Stomach (tissue), 19 donors: ENCODE results near the gene CCDC102B. TPM values are rescaled to one million over a fixed set of nuclear protein-coding genes. Genes with fewer than 3 reads are reported as not detected.
A peak's percentile ranks its signal among the peaks of the same experiment; 100 is the strongest.

ENCODE experiments used
- DNase-seq, 2 donors: peaks; one replicate each; pipeline versions ENCODE4 v3.0.0 to v3.0.0-alpha.2; 2013 to 2019
- H3K27ac ChIP-seq, 5 donors: fragments of 200-600 bp in 4 of 5; sonication (generic) in 4 of 5; one replicate each; pipeline ENCODE4 v1.5.1; 2013 to 2019; ENCODE audit warnings: mild to moderate bottlenecking in 1 of 5, moderate library complexity in 1 of 5
- H3K27me3 ChIP-seq, 3 donors: fragments of 200-600 bp; sonication (generic); one replicate each; pipeline ENCODE4 v1.5.1; 2017 to 2019; ENCODE audit warnings: mixed run types in 1 of 3
- H3K36me3 ChIP-seq, 4 donors: fragments of 200-600 bp; sonication (generic); 1 replicate in 3 of 4; 2 replicates in 1 of 4; pipeline ENCODE4 v1.5.1; 2016 to 2019
- H3K4me1 ChIP-seq, 4 donors: fragments of 200-600 bp; sonication (generic); one replicate each; pipeline ENCODE4 v1.5.1; 2016 to 2019
- H3K4me3 ChIP-seq, 4 donors: fragments of 200-600 bp; sonication (generic) in 3 of 4; one replicate each; pipeline ENCODE4 v1.5.1; 2016 to 2019; ENCODE audit warnings: mild to moderate bottlenecking in 1 of 4
- H3K9me3 ChIP-seq, 4 donors: fragments of 200-600 bp; sonication (generic); one replicate each; pipeline ENCODE4 v1.5.1; 2016 to 2019
- EP300 ChIP-seq: sonication (generic); formaldehyde crosslinking; IDR thresholded peaks from one replicate; pipeline ENCODE4 v1.6.1; 2017; ENCODE audit warnings: antibody characterized with exemption
- POLR2A ChIP-seq, 4 donors: fragments of 450-650 bp; IDR thresholded peaks; one replicate each; pipeline ENCODE4 v1.6.1; 2016; ENCODE audit warnings: antibody characterized with exemption in 4 of 4, control low read depth in 2 of 4, mild to moderate bottlenecking in 1 of 4, moderate library complexity in 1 of 4
- POLR2AphosphoS5 ChIP-seq, 3 donors: sonication (generic); formaldehyde crosslinking; IDR thresholded peaks; one replicate each; pipeline ENCODE4 v1.6.1; 2016; ENCODE audit warnings: antibody characterized with exemption in 3 of 3
- WGBS, 5 donors: extraction: QIAGEN DNeasy Blood & Tissue Kit in 3 of 5; methylation state at CpG; one replicate each; pipeline versions ENCODE4 v1.1.5 to v1.1.7; 2013 to 2018; 5-methylcytosine and 5-hydroxymethylcytosine counted together
- intact Hi-C: fragments of 100-400 bp; cut with DNase I; formaldehyde crosslinking; loops from one replicate; pipeline ENCODE4 v1.15.1; 2023; ENCODE audit warnings: low total_unique reads
- long read RNA-seq, 10 donors: transcript quantifications; one replicate each; lab custom pipeline, GENCODE V29; 2026
- polyA plus RNA-seq, 3 donors: library from polyadenylated mRNA; stranded (reverse); fragments of 200-250 nt; gene quantifications; one replicate each; pipeline ENCODE4 v1.2.3, GENCODE V29; 2013
- total RNA-seq, 5 donors: library from RNA; depleted of rRNA; stranded (reverse); fragments of >200 nt; gene quantifications; one replicate each; pipeline versions ENCODE4 v1.1.0 to v1.2.3, GENCODE V29; 2014 to 2016
- TF ChIP-seq, protein P1 (sequence below), 7 experiments: fragments of 450-650 bp in 4 of 7; fragments of 200-600 bp in 3 of 7; sonication (generic) in 3 of 7; IDR thresholded peaks; one replicate each; pipeline ENCODE4 v1.5.1; 2016 to 2019; ENCODE audit warnings: antibody characterized with exemption in 7 of 7, control low read depth in 2 of 7, mild to moderate bottlenecking in 1 of 7
- donor health status: healthy with polysubstance abuse.
- donor health status: Bipolar disorder and iron deficiency.
- donor health status: healthy.

The CCDC102B gene
- 10 to 100 TPM in 4 of 5 donors, 1 to 10 TPM in 1; 4.1 to 66.1 (median 16.9) TPM for total RNA-seq
- polyA plus RNA-seq, result 10 to 100 TPM in 2 of 3 donors, 1 to 10 TPM in 1; 1.0 to 22.1 (median 14.5) TPM
- long read RNA-seq, donor 1, partial matches to known transcripts, result 0 of 1 reads
- long read RNA-seq, donor 1, other reads (novel, unspliced or antisense), result 0 of 1 reads
- long read RNA-seq, donor 2, partial matches to known transcripts, result 0 of 1 reads
- long read RNA-seq, donor 2, other reads (novel, unspliced or antisense), result 0 of 1 reads
- long read RNA-seq, donor 3, partial matches to known transcripts, result 0 of 1 reads
- long read RNA-seq, donor 3, other reads (novel, unspliced or antisense), result 0 of 1 reads
- long read RNA-seq, donor 4, result 0 reads
- long read RNA-seq, donor 5, partial matches to known transcripts, result 0 of 2 reads
- long read RNA-seq, donor 5, other reads (novel, unspliced or antisense), result 0 of 2 reads
- long read RNA-seq, donor 6, partial matches to known transcripts, result 0 of 4 reads
- long read RNA-seq, donor 6, other reads (novel, unspliced or antisense), result 0 of 4 reads
- long read RNA-seq, donor 7, partial matches to known transcripts, result 0 of 1 reads
- long read RNA-seq, donor 7, other reads (novel, unspliced or antisense), result 0 of 1 reads
- long read RNA-seq, donor 8, result 0 reads
- long read RNA-seq, donor 9, result 0 reads
- long read RNA-seq, donor 10, result 0 reads

DNA sequence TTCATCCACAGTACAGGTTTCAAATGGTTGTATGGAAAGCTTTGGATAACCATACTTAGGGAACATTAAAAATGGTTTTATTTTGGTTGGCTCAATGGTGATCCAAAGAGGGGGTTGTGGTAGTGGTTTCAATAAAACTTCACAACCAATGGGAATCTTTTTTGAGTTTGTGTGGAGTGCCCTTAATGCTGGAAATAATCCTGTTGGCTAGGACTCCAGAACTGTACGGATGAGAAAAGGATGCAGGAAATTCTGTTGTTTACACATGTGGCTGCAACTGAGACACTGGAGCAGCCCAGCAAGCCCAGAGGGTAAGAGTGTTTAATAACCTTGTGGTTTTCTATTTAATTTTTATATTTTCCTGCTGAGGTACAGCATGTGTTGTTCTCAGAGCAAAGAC is at the start of gene CCDC102B:
CCDC102B (plus strand) TSS at position 210 of the 400 bp plus-strand sequence. CDS start 38,684 bp downstream, outside the sequence.
- Histone ChIP-seq H3K9me3 (no peaks in the 10 kb centered on the region), H3K4me3 (peak within 1 kb of the TSS in 2 of 4 donors; percentile 3 to 12)

DNA sequence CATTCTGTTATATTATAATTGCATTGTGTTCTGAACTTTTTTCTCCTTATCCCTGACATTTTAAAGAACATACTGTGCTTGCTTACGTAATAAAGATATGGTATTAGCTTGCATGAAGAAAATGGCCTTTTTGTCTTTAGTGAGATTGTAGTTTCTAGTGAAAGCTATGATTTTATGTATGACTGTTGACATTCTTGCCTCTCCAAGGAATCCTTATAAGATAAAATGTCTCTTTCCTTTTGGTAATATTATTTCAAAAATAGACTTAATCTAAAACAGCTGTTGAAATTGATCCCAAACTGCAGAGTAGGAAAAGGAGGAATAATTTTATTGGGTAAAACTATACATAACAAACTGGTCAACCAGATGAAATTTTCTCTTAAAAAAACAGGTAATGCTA is 40.8 kb upstream of the CCDC102B start:
- Histone ChIP-seq H3K27ac (no peak overlapping the region), H3K4me1 (no peaks in the 10 kb centered on the region), H3K9me3 (peaks cover 0 to 17% (median 3%) of the 10 kb centered on the region in 4 donors), H3K27me3 (no peaks in the 10 kb centered on the region), H3K4me3 (no peak overlapping the region), H3K36me3 (no peaks in the 10 kb centered on the region)
- intact Hi-C loops, result no loop called here
- peak in 1 of 2 donors; percentile 32 for DNase-seq
- TF ChIP-seq POLR2AphosphoS5 (IDR thresholded peaks at IDR 0.05) (no peak), POLR2A (IDR thresholded peaks at IDR 0.05) (no peak), EP300 (no peak)
- TF ChIP-seq, protein P1, sequence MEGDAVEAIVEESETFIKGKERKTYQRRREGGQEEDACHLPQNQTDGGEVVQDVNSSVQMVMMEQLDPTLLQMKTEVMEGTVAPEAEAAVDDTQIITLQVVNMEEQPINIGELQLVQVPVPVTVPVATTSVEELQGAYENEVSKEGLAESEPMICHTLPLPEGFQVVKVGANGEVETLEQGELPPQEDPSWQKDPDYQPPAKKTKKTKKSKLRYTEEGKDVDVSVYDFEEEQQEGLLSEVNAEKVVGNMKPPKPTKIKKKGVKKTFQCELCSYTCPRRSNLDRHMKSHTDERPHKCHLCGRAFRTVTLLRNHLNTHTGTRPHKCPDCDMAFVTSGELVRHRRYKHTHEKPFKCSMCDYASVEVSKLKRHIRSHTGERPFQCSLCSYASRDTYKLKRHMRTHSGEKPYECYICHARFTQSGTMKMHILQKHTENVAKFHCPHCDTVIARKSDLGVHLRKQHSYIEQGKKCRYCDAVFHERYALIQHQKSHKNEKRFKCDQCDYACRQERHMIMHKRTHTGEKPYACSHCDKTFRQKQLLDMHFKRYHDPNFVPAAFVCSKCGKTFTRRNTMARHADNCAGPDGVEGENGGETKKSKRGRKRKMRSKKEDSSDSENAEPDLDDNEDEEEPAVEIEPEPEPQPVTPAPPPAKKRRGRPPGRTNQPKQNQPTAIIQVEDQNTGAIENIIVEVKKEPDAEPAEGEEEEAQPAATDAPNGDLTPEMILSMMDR (IDR thresholded peaks at IDR 0.05), result no peak
- WGBS, 5 donors, result 64 to 91% (median 82%) methylated on average over 1 of the region's 1 CpG

More for the DNA sequence above, at the start of gene CCDC102B:
- TF ChIP-seq POLR2AphosphoS5 (IDR thresholded peaks at IDR 0.05) (no peak), POLR2A (IDR thresholded peaks at IDR 0.05) (no peak), EP300 (no peak)
- TF ChIP-seq, protein P1 (IDR thresholded peaks at IDR 0.05), result no peak
- Histone ChIP-seq H3K27me3 (no peaks in the 10 kb centered on the region), H3K36me3 (no peaks in the 10 kb centered on the region), H3K27ac (peak within 1 kb of the TSS in 3 of 5 donors; percentile 7 to 28 (median 15)), H3K4me1 (no peaks in the 10 kb centered on the region)
- 25 to 45% (median 35%) methylated on average over 1 of the region's 1 CpG for WGBS, 5 donors
- DNase-seq, result peak in 1 of 2 donors; percentile 55
- intact Hi-C loops, result no loop called here

DNA sequence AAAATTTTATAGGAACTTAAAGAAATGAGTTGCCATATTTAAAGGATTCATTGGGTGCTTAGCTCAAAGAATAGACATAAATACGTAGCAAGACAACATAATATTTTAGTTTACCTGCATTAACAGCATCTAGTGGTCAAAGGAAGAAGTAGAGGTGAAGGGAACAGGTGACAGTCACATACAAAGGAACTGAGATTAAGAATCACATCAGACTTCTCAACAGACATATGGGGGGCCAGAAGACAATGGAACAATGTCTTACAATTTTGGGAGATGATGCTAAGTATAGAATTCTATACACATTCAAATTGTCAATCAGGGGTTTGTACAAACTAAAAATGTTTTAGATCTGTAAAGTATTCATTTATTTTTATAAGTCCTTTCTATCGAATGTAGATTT is 38.6 kb upstream of the CCDC102B start:
- no peak overlapping the region for H3K27ac ChIP-seq
- no peak for DNase-seq
- no peaks in the 10 kb centered on the region for H3K27me3 ChIP-seq
- H3K4me1 ChIP-seq, result no peaks in the 10 kb centered on the region
- H3K4me3 ChIP-seq, result no peak overlapping the region
- peaks cover 0 to 15% (median 3%) of the 10 kb centered on the region in 4 donors for H3K9me3 ChIP-seq
- 86 to 89% (median 88%) methylated on average over 2 of the region's 2 CpGs for WGBS, 5 donors
- no peaks in the 10 kb centered on the region for H3K36me3 ChIP-seq
- TF ChIP-seq POLR2AphosphoS5 (IDR thresholded peaks at IDR 0.05) (no peak), POLR2A (IDR thresholded peaks at IDR 0.05) (no peak), EP300 (no peak)
- TF ChIP-seq, protein P1 (IDR thresholded peaks at IDR 0.05), result no peak
- intact Hi-C loops, result no loop called here

DNA sequence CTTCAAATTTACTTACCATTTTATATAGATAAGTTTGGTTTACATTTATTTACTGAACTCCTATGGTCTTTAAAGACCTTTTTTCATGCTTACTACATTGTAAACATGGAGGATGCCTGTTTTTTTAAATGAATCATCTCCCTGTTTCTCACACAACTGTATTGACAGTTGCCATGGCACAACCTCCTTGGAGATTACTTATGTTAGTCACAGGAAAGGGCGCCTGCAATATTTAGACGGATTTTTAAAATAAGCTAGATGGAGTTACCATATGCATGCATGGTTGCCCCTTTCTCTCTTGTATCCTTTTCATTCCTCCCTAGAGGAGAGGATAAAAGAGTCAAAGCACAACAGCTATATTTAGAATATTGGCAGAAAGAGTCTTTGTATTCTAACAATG is 34.8 kb upstream of the CCDC102B start:
- Histone ChIP-seq H3K4me1 (no peaks in the 10 kb centered on the region), H3K27ac (no peak overlapping the region), H3K36me3 (no peaks in the 10 kb centered on the region), H3K9me3 (peaks cover 0 to 15% (median 3%) of the 10 kb centered on the region in 4 donors), H3K4me3 (no peak overlapping the region), H3K27me3 (no peaks in the 10 kb centered on the region)
- 71 to 90% (median 87%) methylated on average over 2 of the region's 2 CpGs for WGBS, 5 donors
- no peak for DNase-seq
- TF ChIP-seq EP300 (no peak), POLR2A (IDR thresholded peaks at IDR 0.05) (no peak)
- TF ChIP-seq, protein P1 (IDR thresholded peaks at IDR 0.05), result no peak
- intact Hi-C loops, result no loop called here
